ENCODE results near the gene ERMAP. TPM values are rescaled to one million over a fixed set of nuclear protein-coding genes. Genes with fewer than 3 reads are reported as not detected.

The ERMAP gene
- total and polyA plus RNA-seq, 2 of the 8 experiments (the other 6 are each of a cell fraction or from before 2014, with no cell fraction given): 2.5 to 3.9 TPM

DNA sequence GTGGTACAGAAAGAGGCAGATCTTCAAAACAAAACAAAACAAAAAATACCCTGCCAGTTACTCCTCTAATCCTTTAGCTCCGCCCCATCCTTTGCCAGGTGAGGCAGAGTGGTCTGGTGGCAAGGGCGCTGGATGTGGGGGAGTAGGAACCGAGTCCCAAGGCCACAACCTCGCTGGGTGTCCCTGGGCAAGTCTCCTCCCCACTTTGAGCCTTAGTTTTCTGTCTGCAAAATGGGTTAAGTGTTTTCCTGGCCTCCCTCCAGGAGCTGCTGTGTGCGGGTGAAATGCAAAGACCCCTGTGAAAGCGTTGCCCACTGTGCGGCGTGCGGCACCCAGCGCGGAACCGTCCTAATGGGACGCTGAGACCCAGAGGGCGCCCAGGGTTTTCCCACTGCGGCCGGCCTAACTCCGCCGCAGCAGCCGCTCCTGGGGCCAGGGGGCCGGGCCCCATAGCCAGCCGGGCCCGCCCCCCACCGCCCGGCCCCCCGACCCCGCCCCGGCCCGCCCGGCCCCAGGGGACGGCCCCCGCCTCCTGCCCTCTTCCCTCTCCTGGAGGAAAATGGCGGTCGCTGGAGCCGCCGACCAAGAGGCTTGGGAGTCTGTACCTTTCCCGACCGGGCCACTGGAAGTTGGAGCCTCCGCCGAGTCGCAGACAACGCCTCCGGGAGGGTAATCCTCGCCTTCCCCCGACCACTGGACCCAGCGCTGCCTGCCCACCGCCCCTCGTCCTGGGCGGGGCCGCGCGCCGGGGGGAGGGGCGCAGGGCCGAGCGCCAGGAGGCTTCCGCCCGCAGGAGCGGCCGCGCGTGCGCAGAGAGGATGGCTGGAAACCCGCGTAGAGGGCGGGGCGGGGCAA is at the start of gene ERMAP, which contains the start of gene SVBP (continued):
- TF ChIP-seq TAF1 (IDR thresholded peaks at IDR 0.05; ENCODE audit: low read depth, low read length) (peak; percentile 73), POLR2A (IDR thresholded peaks at IDR 0.05; ENCODE audit: control extremely low read depth in 1 of 2, low read depth in 2 of 2, low read length in 2 of 2) (peak; percentile 52 to 75), SUZ12 (IDR thresholded peaks at IDR 0.05; ENCODE audit: low read length) (no peak), FOSL1 (IDR thresholded peaks at IDR 0.05; ENCODE audit: insufficient read depth, low read depth, low read length) (no peak), MAFK (IDR thresholded peaks at IDR 0.05; ENCODE audit: low read depth, low read length) (no peak), TEAD4 (IDR thresholded peaks at IDR 0.05; ENCODE audit: low read depth, low read length) (no peak), TAF7 (optimal IDR thresholded peaks at IDR 0.05; ENCODE audit: borderline replicate concordance, low read depth, low read length) (peak; percentile 86), CREB1 (IDR thresholded peaks at IDR 0.05) (no peak), SIRT6 (IDR thresholded peaks at IDR 0.05; ENCODE audit: low read length) (no peak), CEBPB (IDR thresholded peaks at IDR 0.05; ENCODE audit: low read depth, low read length) (no peak), SIX5 (IDR thresholded peaks at IDR 0.05; ENCODE audit: low read depth, low read length) (no peak), NRF1 (IDR thresholded peaks at IDR 0.05; ENCODE audit: low read depth, low read length) (peak; percentile 75), JUN (IDR thresholded peaks at IDR 0.05; ENCODE audit: low read depth, low read length) (no peak), BCL11A (IDR thresholded peaks at IDR 0.05; ENCODE audit: low read depth in 2 of 2, low read length in 2 of 2) (no peak), RBBP5 (IDR thresholded peaks at IDR 0.05; ENCODE audit: borderline replicate concordance, low read depth, low read length) (peak; percentile 91; the same call in 1 of the 2 replicates), SP4 (IDR thresholded peaks at IDR 0.05; ENCODE audit: low read length) (no peak), RAD21 (IDR thresholded peaks at IDR 0.05 in 1 of 2, conservative IDR thresholded peaks at IDR 0.05 in 1 of 2; ENCODE audit: low read depth in 2 of 2, low read length in 2 of 2) (no peak), HDAC6 (IDR thresholded peaks at IDR 0.05; ENCODE audit: low read depth, low read length) (no peak), KDM5A (IDR thresholded peaks at IDR 0.05; ENCODE audit: low read length) (no peak), SP2 (IDR thresholded peaks at IDR 0.05; ENCODE audit: low read length) (no peak), ASH2L (IDR thresholded peaks at IDR 0.05; ENCODE audit: low read length) (peak; percentile 76), RFX5 (IDR thresholded peaks at IDR 0.05; ENCODE audit: borderline replicate concordance, low read depth, low read length) (no peak), KDM1A (IDR thresholded peaks at IDR 0.05; ENCODE audit: borderline replicate concordance, low read length) (peak; percentile 77; the same call in 1 of the 2 replicates), EGR1 (IDR thresholded peaks at IDR 0.05; ENCODE audit: borderline replicate concordance, low read depth, low read length) (no peak), PHF8 (conservative IDR thresholded peaks at IDR 0.05; ENCODE audit: low read depth, low read length) (peak; percentile 96)
- TF ChIP-seq, protein P1, sequence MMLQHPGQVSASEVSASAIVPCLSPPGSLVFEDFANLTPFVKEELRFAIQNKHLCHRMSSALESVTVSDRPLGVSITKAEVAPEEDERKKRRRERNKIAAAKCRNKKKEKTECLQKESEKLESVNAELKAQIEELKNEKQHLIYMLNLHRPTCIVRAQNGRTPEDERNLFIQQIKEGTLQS (IDR thresholded peaks at IDR 0.05; ENCODE audit: insufficient read depth, low read depth, low read length): no peak

All from H1 (cell line).